ENCODE results near the gene RTN1. TPM values are rescaled to one million over a fixed set of nuclear protein-coding genes. Genes with fewer than 3 reads are reported as not detected.

The RTN1 gene
- total RNA-seq, 4 donors from 2014 or later = 3.0 to 7.5 (median 3.9) TPM

DNA sequence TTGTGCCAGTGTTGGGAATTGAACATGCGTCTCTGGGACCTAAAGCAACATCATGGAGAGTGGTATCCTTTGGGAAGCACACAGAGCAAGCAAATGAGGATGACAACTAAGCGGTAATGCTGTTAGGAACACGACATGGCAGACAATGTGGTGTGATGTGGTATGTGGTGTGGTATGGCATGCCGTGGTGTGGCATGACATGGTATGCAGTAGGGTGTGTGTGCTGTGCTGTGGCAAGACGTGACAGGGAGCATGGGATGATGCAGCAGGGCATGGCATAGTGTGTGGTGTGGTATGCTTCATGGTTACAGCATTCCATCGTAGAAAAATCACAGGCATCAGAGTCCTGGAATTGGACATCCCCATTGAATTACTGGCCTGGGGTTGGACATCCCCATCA is 108.7 kb downstream of the RTN1 start:
- Histone ChIP-seq H3K27me3 (no peaks in the 10 kb centered on the region), H3K36me3 (no peaks in the 10 kb centered on the region), H3K9me3 (no peaks in the 10 kb centered on the region), H3K4me1 (no peaks in the 10 kb centered on the region), H3K27ac (no peak overlapping the region), H3K4me3 (no peak overlapping the region)
- WGBS = 92% methylated on average over 6 of the region's 6 CpGs
- no peak for DNase-seq (ENCODE audit: low spot score in 2 of 2)
- no peak for TF ChIP-seq CTCF (IDR thresholded peaks at IDR 0.05)
- TF ChIP-seq POLR2AphosphoS5 (IDR thresholded peaks at IDR 0.05) = no peak
- no peak for TF ChIP-seq EP300 (IDR thresholded peaks at IDR 0.05)

- no peaks in the 10 kb centered on the region for H3K27me3 ChIP-seq
- H3K4me3 ChIP-seq = no peak overlapping the region
- TF ChIP-seq POLR2A (IDR thresholded peaks at IDR 0.05) (no peak), POLR2AphosphoS5 (IDR thresholded peaks at IDR 0.05) (no peak), EP300 (IDR thresholded peaks at IDR 0.05) (no peak), CTCF (IDR thresholded peaks at IDR 0.05) (no peak)
- DNase-seq (ENCODE audit: low spot score in 2 of 2) = no peak
- WGBS = 71% methylated on average over 1 of the region's 1 CpG
- no peaks in the 10 kb centered on the region for H3K4me1 ChIP-seq
- H3K9me3 ChIP-seq = no peaks in the 10 kb centered on the region
- H3K27ac ChIP-seq = no peak overlapping the region
- no peaks in the 10 kb centered on the region for H3K36me3 ChIP-seq
These were observed 115.0 kb downstream of the RTN1 start for GRCh38 chr14:59755409-59756135.

GRCh38 chr14:59754256-59754655 is 116.3 kb downstream of the RTN1 start:
- TF ChIP-seq EP300 (IDR thresholded peaks at IDR 0.05) = no peak
- no peak for TF ChIP-seq POLR2AphosphoS5 (IDR thresholded peaks at IDR 0.05)
- TF ChIP-seq CTCF (IDR thresholded peaks at IDR 0.05) = no peak
- no peak for TF ChIP-seq POLR2A (IDR thresholded peaks at IDR 0.05)
- no peak overlapping the region for H3K4me3 ChIP-seq
- H3K27me3 ChIP-seq = no peaks in the 10 kb centered on the region
- no peaks in the 10 kb centered on the region for H3K4me1 ChIP-seq
- no peak overlapping the region for H3K27ac ChIP-seq
- WGBS = 80% methylated on average over 4 of the region's 4 CpGs
- DNase-seq (ENCODE audit: low spot score in 2 of 2) = no peak
- H3K36me3 ChIP-seq = no peaks in the 10 kb centered on the region
- no peaks in the 10 kb centered on the region for H3K9me3 ChIP-seq

GRCh38 chr14:59753512-59753911 is 117.1 kb downstream of the RTN1 start:
- H3K36me3 ChIP-seq = no peaks in the 10 kb centered on the region
- no peak for TF ChIP-seq POLR2A (IDR thresholded peaks at IDR 0.05)
- TF ChIP-seq CTCF (IDR thresholded peaks at IDR 0.05) = no peak
- no peak for TF ChIP-seq POLR2AphosphoS5 (IDR thresholded peaks at IDR 0.05)
- TF ChIP-seq EP300 (IDR thresholded peaks at IDR 0.05) = no peak
- no peaks in the 10 kb centered on the region for H3K9me3 ChIP-seq
- H3K27me3 ChIP-seq = no peaks in the 10 kb centered on the region
- no peak for DNase-seq (ENCODE audit: low spot score in 2 of 2)
- H3K27ac ChIP-seq = no peak overlapping the region
- H3K4me3 ChIP-seq = no peak overlapping the region
- H3K4me1 ChIP-seq = no peaks in the 10 kb centered on the region

DNA sequence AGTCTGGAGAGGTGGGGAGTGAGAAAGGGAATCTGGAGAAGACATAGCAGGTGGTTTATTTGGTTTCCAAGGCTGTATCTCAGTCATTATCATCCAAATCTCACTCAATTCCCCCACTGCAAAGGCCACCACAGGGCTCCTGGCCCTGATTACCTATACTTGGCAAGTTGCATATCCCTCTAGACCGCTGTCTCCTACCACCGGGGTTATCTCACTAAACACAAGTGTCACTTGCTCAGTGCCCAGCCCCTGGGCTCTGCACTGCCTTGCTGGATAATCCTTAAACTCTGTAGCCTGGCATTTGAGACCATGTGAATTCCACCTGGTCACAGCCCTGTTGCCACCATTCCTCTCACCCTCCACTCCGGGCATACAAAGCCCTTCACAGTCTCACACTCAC is 119.0 kb downstream of the RTN1 start:
- H3K4me3 ChIP-seq = no peak overlapping the region
- H3K9me3 ChIP-seq = no peaks in the 10 kb centered on the region
- H3K27me3 ChIP-seq = no peaks in the 10 kb centered on the region
- TF ChIP-seq POLR2A (IDR thresholded peaks at IDR 0.05) (no peak), POLR2AphosphoS5 (IDR thresholded peaks at IDR 0.05) (no peak), EP300 (IDR thresholded peaks at IDR 0.05) (no peak), CTCF (IDR thresholded peaks at IDR 0.05) (no peak)
- DNase-seq (ENCODE audit: low spot score in 2 of 2) = no peak
- H3K36me3 ChIP-seq = no peaks in the 10 kb centered on the region
- H3K27ac ChIP-seq = no peak overlapping the region
- WGBS = 93% methylated on average over 3 of the region's 3 CpGs
- no peaks in the 10 kb centered on the region for H3K4me1 ChIP-seq

All from suprapubic skin (tissue), 4 donors.